Stomach (tissue), 9 donors: Measurements from ENCODE around the gene RHOBTB1. TPM values are rescaled to one million over a fixed set of nuclear protein-coding genes. Genes with fewer than 3 reads are reported as not detected.
A peak's percentile ranks its signal among the peaks of the same experiment; 100 is the strongest.
"Not testable (repeated sequence)": the region's sequence is repeated elsewhere in the genome, so short reads cannot be mapped to it uniquely, and the experiment has no call there.

ENCODE experiments used
- DNase-seq, 2 donors: peaks; one replicate each; pipeline versions ENCODE4 v3.0.0 to v3.0.0-alpha.2; 2013 to 2019
- H3K27ac ChIP-seq, 5 donors: fragments of 200-600 bp in 4 of 5; sonication (generic) in 4 of 5; one replicate each; pipeline ENCODE4 v1.5.1; 2013 to 2019; ENCODE audit warnings: mild to moderate bottlenecking in 1 of 5, moderate library complexity in 1 of 5
- H3K27me3 ChIP-seq, 3 donors: fragments of 200-600 bp; sonication (generic); one replicate each; pipeline ENCODE4 v1.5.1; 2017 to 2019; ENCODE audit warnings: mixed run types in 1 of 3
- H3K36me3 ChIP-seq, 4 donors: fragments of 200-600 bp; sonication (generic); 1 replicate in 3 of 4; 2 replicates in 1 of 4; pipeline ENCODE4 v1.5.1; 2016 to 2019
- H3K4me1 ChIP-seq, 4 donors: fragments of 200-600 bp; sonication (generic); one replicate each; pipeline ENCODE4 v1.5.1; 2016 to 2019
- H3K4me3 ChIP-seq, 4 donors: fragments of 200-600 bp; sonication (generic) in 3 of 4; one replicate each; pipeline ENCODE4 v1.5.1; 2016 to 2019; ENCODE audit warnings: mild to moderate bottlenecking in 1 of 4
- H3K9me3 ChIP-seq, 4 donors: fragments of 200-600 bp; sonication (generic); one replicate each; pipeline ENCODE4 v1.5.1; 2016 to 2019
- CTCF ChIP-seq, 7 experiments: fragments of 450-650 bp in 4 of 7; fragments of 200-600 bp in 3 of 7; sonication (generic) in 3 of 7; IDR thresholded peaks; one replicate each; pipeline ENCODE4 v1.5.1; 2016 to 2019; ENCODE audit warnings: antibody characterized with exemption in 7 of 7, control low read depth in 2 of 7, mild to moderate bottlenecking in 1 of 7
- EP300 ChIP-seq: sonication (generic); formaldehyde crosslinking; IDR thresholded peaks from one replicate; pipeline ENCODE4 v1.6.1; 2017; ENCODE audit warnings: antibody characterized with exemption
- POLR2A ChIP-seq, 4 donors: fragments of 450-650 bp; IDR thresholded peaks; one replicate each; pipeline ENCODE4 v1.6.1; 2016; ENCODE audit warnings: antibody characterized with exemption in 4 of 4, control low read depth in 2 of 4, mild to moderate bottlenecking in 1 of 4, moderate library complexity in 1 of 4
- POLR2AphosphoS5 ChIP-seq, 3 donors: sonication (generic); formaldehyde crosslinking; IDR thresholded peaks; one replicate each; pipeline ENCODE4 v1.6.1; 2016; ENCODE audit warnings: antibody characterized with exemption in 3 of 3
- WGBS, 5 donors: extraction: QIAGEN DNeasy Blood & Tissue Kit in 3 of 5; methylation state at CpG; one replicate each; pipeline versions ENCODE4 v1.1.5 to v1.1.7; 2013 to 2018; 5-methylcytosine and 5-hydroxymethylcytosine counted together
- intact Hi-C: fragments of 100-400 bp; cut with DNase I; formaldehyde crosslinking; loops from one replicate; pipeline ENCODE4 v1.15.1; 2023; ENCODE audit warnings: low total_unique reads
- polyA plus RNA-seq, 3 donors: library from polyadenylated mRNA; stranded (reverse); fragments of 200-250 nt; gene quantifications; one replicate each; pipeline ENCODE4 v1.2.3, GENCODE V29; 2013
- total RNA-seq, 5 donors: library from RNA; depleted of rRNA; stranded (reverse); fragments of >200 nt; gene quantifications; one replicate each; pipeline versions ENCODE4 v1.1.0 to v1.2.3, GENCODE V29; 2014 to 2016
- donor health status: healthy with polysubstance abuse.
- donor health status: Bipolar disorder and iron deficiency.
- donor health status: healthy.

The RHOBTB1 gene
- total and polyA plus RNA-seq, 8 donors, result 2.3 to 302 (median 21.9) TPM

GRCh38 chr10:60975716-60976115, 31.7 kb upstream of the RHOBTB1 start:
- H3K36me3 ChIP-seq, result no peaks in the 10 kb centered on the region
- peak overlapping the region in 3 of 5 donors; percentile 59 to 82 (median 76) for H3K27ac ChIP-seq
- no peaks in the 10 kb centered on the region for H3K9me3 ChIP-seq
- intact Hi-C loops, result no loop called here
- no peaks in the 10 kb centered on the region for H3K27me3 ChIP-seq
- peaks cover 18 to 55% (median 33%) of the 10 kb centered on the region in 4 donors for H3K4me1 ChIP-seq
- H3K4me3 ChIP-seq, result no peak overlapping the region
- TF ChIP-seq POLR2AphosphoS5 (IDR thresholded peaks at IDR 0.05) (peak in 1 of 3 donors; percentile 13), CTCF (IDR thresholded peaks at IDR 0.05) (no peak)
- peak in 1 of 2 donors; percentile 66 for DNase-seq
- 35 to 54% (median 50%) methylated on average over 1 of the region's 1 CpG for WGBS, 5 donors

- H3K9me3 ChIP-seq, result no peaks in the 10 kb centered on the region
- intact Hi-C loops, result no loop called here
- 16 to 32% (median 25%) methylated on average over 3 of the region's 3 CpGs for WGBS, 5 donors
- no peaks in the 10 kb centered on the region for H3K36me3 ChIP-seq
- H3K4me1 ChIP-seq, result peaks cover 18 to 50% (median 30%) of the 10 kb centered on the region in 4 donors
- no peak for TF ChIP-seq CTCF (IDR thresholded peaks at IDR 0.05)
- no peak for TF ChIP-seq EP300
- no peak for TF ChIP-seq POLR2A (IDR thresholded peaks at IDR 0.05)
- no peak for TF ChIP-seq POLR2AphosphoS5 (IDR thresholded peaks at IDR 0.05)
- H3K27ac ChIP-seq, result peak overlapping the region in 4 of 5 donors; percentile 19 to 82 (median 52)
- no peak overlapping the region for H3K4me3 ChIP-seq
- DNase-seq, result no peak
- H3K27me3 ChIP-seq, result no peaks in the 10 kb centered on the region
These were observed 30.6 kb upstream of the RHOBTB1 start for GRCh38 chr10:60974463-60975149.

- Histone ChIP-seq H3K27me3 (no peaks in the 10 kb centered on the region), H3K9me3 (no peaks in the 10 kb centered on the region), H3K4me3 (no peak overlapping the region), H3K27ac (peak overlapping the region in 1 of 5 donors; percentile 24), H3K36me3 (no peaks in the 10 kb centered on the region), H3K4me1 (peaks cover 9 to 35% (median 23%) of the 10 kb centered on the region in 4 donors)
- WGBS, 5 donors, result 59 to 77% (median 62%) methylated on average over 2 of the region's 2 CpGs
- no peak for DNase-seq
- no peak for TF ChIP-seq EP300
- no peak for TF ChIP-seq POLR2AphosphoS5 (IDR thresholded peaks at IDR 0.05)
- intact Hi-C loops, result no loop called here
These were observed 29.1 kb upstream of the RHOBTB1 start for GRCh38 chr10:60973086-60973485.

- H3K9me3 ChIP-seq, intact Hi-C loops, DNase-seq, H3K27me3 ChIP-seq, H3K36me3 ChIP-seq, H3K4me3 ChIP-seq, H3K27ac ChIP-seq: not testable (repeated sequence)
- 90 to 97% (median 94%) methylated on average over 2 of the region's 2 CpGs for WGBS, 5 donors
- peaks cover 9 to 39% (median 27%) of the 10 kb centered on the region in 4 donors for H3K4me1 ChIP-seq
These were observed 28.2 kb upstream of the RHOBTB1 start for GRCh38 chr10:60972181-60972580.

GRCh38 chr10:60970526-60970925, 26.5 kb upstream of the RHOBTB1 start:
- TF ChIP-seq EP300 (no peak), CTCF (IDR thresholded peaks at IDR 0.05) (no peak), POLR2A (IDR thresholded peaks at IDR 0.05) (no peak), POLR2AphosphoS5 (IDR thresholded peaks at IDR 0.05) (no peak)
- WGBS, 5 donors, result 75 to 87% (median 79%) methylated on average over 3 of the region's 3 CpGs

More at GRCh38 chr10:60970526-60970925, 26.5 kb upstream of the RHOBTB1 start:
- peaks cover 0 to 36% (median 19%) of the 10 kb centered on the region in 4 donors for H3K4me1 ChIP-seq
- no peak overlapping the region for H3K27ac ChIP-seq
- no peak overlapping the region for H3K4me3 ChIP-seq
- no peaks in the 10 kb centered on the region for H3K9me3 ChIP-seq
- no peaks in the 10 kb centered on the region for H3K27me3 ChIP-seq
- no peak for DNase-seq
- H3K36me3 ChIP-seq, result no peaks in the 10 kb centered on the region
- intact Hi-C loops, result no loop called here
